GM12874 (cell line): ENCODE measurements around the gene CHCHD1.

Source experiments
- CTCF ChIP-seq: IDR thresholded peaks from 2 replicates; pipeline ENCODE4 v1.5.1; 2011; ENCODE audit warnings: low read depth, mild to moderate bottlenecking, control low read depth, low read length, moderate library complexity; ENCODE audit not compliant: insufficient read depth

The CHCHD1 gene

GRCh38 chr10:73772281-73773151 is 9.3 kb upstream of the CHCHD1 start:
- TF ChIP-seq CTCF, result no peak

DNA sequence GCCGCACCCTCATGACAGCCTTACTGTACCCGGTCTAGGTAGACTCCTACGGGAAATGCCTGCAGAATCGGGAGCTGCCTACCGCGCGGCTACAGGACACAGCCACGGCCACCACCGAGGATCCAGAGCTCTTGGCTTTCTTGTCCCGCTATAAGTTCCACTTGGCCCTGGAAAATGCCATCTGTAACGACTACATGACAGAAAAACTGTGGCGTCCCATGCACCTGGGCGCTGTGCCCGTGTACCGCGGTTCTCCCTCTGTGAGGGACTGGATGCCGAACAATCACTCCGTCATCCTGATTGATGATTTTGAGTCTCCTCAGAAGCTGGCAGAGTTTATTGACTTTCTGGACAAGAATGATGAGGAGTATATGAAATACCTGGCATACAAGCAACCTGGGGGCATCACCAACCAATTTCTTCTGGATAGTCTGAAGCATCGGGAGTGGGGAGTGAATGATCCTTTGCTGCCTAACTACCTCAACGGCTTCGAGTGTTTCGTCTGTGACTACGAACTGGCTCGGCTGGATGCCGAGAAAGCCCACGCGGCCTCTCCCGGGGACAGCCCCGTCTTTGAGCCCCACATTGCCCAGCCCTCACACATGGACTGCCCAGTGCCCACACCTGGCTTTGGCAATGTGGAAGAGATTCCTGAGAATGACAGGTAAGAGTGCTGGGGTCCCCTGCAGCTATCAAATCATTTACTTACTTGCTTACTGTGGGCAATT is 8.5 kb upstream of the CHCHD1 start:
- no peak for TF ChIP-seq CTCF

GRCh38 chr10:73774637-73775036 is 7.2 kb upstream of the CHCHD1 start:
- TF ChIP-seq CTCF, result no peak

DNA sequence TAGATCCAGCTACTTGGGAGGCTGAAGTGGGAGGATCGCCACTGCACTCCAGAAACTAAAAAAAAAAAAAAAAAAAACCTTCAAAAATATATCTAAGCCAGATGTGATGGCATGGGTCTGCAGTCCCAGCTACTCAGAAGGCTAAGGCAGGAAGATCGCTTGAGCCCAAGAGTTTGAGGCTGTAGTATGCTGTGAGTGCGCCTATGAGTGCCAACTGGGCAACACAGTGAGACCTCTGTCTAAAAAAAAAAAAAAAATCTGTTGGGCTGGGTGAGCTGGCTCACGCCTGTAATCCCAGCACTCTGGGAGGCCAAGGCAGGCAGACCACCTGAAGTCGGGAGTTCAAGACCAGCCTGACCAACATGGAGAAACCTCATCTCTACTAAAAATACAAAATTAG is 2.8 kb upstream of the CHCHD1 start:
- TF ChIP-seq CTCF, result no peak

- TF ChIP-seq CTCF, result no peak
Observed at GRCh38 chr10:73779539-73780197, 2.2 kb upstream of the CHCHD1 start.

- TF ChIP-seq CTCF, result no peak
Observed at GRCh38 chr10:73780301-73780700, 1.5 kb upstream of the CHCHD1 start.

- TF ChIP-seq CTCF, result no peak
Observed at GRCh38 chr10:73780966-73781365, 882 bp upstream of the CHCHD1 start.
